NCI-H460 (cell line): Measurements from ENCODE around the gene GALNT1. TPM values are rescaled to one million over a fixed set of nuclear protein-coding genes. Genes with fewer than 3 reads are reported as not detected.

Source experiments
- DNase-seq: peaks from one replicate; pipeline ENCODE4 v3.0.0-alpha.2; 2016; ENCODE audit warnings: low read depth; ENCODE audit errors: extremely low read depth
- total RNA-seq: library from RNA; depleted of rRNA; stranded (reverse); fragments of >200 nt; shearing (Covaris generic); gene quantifications from 2 replicates; pipeline ENCODE4 v1.2.3, GENCODE V29; 2014; rRNA removed

The GALNT1 gene
- total RNA-seq, 1 experiment from 2014 or later, result 63.8 TPM

DNA sequence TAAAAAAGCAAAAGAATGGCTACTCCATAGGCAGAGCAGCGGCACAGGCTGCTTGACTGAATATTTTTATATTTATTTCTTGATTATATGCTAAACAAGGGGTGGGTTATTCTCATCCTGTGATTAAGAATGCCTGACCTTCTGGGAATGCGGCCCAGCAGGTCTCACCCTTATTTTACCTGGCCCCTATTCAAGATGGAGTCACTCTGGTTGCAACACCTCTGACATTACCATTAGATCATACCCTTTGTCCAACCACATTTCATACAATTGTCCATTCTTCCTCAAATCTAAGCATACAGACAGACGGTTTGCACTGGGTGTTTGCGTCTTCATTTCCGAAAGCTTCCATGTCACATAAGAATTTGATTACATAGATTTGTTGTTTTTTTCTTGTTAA lies 168.2 kb downstream of the GALNT1 start:
- no peak for DNase-seq

DNA sequence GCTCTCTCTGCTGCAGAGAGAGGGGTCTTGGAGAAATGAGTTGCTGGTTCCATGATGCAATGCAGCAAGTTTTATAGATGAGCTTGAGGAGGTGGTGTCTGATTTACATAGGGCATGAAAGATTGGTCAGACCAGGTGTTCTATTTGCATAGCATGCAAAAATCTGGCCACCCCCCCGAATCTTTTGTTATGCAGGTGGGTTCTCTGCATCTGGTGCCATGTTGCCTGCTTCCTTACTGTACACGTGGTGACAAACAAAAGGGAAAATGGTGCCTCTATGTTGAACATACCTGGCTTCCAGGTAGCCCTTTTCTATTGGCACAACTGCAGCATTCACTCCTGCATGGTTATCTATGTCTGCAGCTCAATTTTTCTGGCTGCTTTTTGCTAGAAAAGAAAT lies 169.4 kb downstream of the GALNT1 start:
- no peak for DNase-seq

DNA sequence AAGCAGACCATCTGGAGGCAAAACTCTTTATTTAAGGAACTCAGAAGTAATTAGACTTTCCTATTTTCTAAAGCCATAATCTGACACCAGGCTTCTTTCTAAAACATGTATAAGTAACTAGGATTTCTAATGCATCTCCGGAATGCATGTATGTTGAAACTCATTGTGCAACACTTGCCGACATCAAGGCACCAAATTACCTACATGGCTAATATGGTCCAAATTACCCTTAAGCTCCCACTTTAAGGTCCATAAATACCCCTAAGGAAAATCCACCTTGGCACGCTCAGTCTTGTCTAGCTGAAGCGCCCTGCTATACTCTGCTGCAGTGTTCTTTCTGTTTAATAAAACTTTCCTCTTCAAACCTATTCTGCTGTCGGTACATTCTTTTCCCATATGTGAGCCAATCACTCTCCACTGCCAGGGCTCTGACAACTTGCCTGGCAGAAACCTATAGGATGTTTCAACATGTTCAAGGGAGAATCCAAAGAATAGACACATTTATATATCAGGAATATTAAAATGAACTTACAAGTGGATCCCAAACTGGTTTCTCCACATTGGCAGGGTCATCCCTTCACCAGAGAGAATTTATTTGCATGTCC lies 171.9 kb downstream of the GALNT1 start:
- no peak for DNase-seq

DNA sequence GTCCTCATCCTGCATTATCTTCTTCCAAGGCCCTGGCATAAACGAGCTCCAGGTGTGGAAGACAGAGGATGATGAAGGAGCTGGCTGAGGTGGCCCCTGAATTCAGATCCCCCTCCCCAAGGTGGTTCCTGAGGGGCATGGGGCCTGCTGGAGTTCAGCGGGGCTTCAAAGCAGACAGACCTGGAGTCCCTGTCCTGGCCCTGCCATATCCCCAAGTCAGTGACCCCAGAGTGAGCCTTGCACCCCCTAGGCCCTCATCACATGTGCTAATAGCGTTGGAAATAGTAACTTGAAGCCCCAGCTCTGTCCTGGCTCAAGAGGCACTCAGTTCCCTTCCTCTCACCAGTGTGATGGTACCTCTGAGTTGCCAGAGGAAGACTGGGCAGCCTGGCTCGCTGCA lies 172.9 kb downstream of the GALNT1 start:
- no peak for DNase-seq

DNA sequence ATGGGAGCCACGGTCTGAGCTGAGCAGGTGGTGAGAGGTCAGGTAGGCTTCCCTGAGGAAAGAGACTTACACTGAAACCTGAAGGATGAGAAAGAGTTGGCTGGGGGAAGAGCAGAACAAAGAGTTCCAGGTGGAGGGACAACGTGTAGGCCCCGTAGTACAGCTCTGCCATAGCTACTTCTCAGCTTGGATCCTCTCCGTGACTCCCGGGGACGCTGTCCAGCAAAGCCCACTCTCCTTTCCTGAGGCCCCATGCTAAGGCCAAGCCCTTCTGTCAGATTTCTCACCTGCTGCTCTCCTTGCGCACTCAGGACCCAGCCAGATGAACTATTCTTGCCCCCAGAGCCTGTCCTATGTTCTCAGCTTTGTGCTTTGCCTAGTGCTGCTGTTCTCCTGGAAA lies 173.8 kb downstream of the GALNT1 start:
- no peak for DNase-seq

DNA sequence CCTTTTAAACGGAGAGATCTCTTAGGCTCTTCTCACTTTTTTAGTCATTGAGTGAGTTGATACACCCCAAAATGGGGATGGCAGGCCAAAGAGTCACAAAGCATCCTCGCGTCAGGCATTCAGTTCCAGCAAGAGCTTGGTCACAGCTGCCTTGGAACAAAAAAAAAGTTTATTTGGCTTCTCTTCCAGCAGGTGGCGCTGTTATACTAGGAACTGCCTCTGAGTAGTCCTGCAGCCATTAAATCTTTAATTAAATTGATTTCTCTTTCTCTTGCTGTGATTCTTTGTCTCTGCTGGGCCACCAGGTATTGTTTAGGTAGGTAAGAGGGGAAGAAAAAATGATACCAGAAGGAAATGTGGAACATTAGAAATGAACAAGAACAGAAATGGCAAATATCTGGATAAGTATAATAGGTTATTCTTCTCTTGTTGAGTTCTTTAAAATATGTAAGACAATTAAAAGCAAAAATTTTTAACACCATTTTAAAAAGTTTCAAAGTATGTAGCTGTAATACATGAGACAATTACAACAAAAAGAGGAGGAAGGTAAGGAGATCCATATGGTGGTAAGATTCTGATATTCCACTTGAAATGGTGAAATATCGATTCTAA lies 175.1 kb downstream of the GALNT1 start:
- DNase-seq, result peak; percentile 52

Other genes with a start within 250 kb of the GALNT1 start
- gene ZNF24, start 237.3 kb upstream of the GALNT1 start, total RNA-seq, result 24.7 and 32.9 TPM in 2 replicates
- gene ZNF396, start 204.4 kb upstream of the GALNT1 start, total RNA-seq, result 1.1 and 1.2 TPM in 2 replicates
- gene INO80C, start 83.8 kb upstream of the GALNT1 start, total RNA-seq, result 3.5 and 5.3 TPM in 2 replicates